MCF 10A (cell line): ENCODE results near the gene FOXD2. TPM values are rescaled to one million over a fixed set of nuclear protein-coding genes. Genes with fewer than 3 reads are reported as not detected.

Source experiments
- BruUV-seq: library from RNA; stranded (reverse); fragments of 400-500 nt; replicated peaks from 2 replicates; lab custom pipeline; 2021; lab: Mats Ljungman, UMichigan
- CTCF ChIA-PET: fragments of 300-600 bp; sonication (Branson Sonifier 250); formaldehyde crosslinking; extraction: SDS; loops from one replicate; lab custom pipeline; 2021; ENCODE audit warnings: antibody characterized with exemption, inconsistent platforms; lab: Yijun Ruan, JAX
- POLR2A ChIA-PET: fragments of 300-600, 350-650 bp; sonication (Branson Sonifier 250); formaldehyde crosslinking; extraction: SDS; loops from one replicate; lab custom pipeline; 2020; ENCODE audit warnings: antibody characterized with exemption, inconsistent platforms; lab: Yijun Ruan, JAX
- DNase-seq: peaks from one replicate; pipeline ENCODE4 v3.0.0-alpha.2; 2018; ENCODE audit not compliant: unreplicated experiment
- H3K27ac Mint-ChIP-seq: one replicate; pipeline ENCODE4 v1.8.0; 2022; ENCODE audit warnings: mild to moderate bottlenecking, low read depth, mixed read lengths; ENCODE audit not compliant: unreplicated experiment
- H3K27me3 Mint-ChIP-seq: one replicate; pipeline ENCODE4 v1.8.0; 2022; ENCODE audit warnings: mixed read lengths; ENCODE audit not compliant: insufficient read depth, unreplicated experiment
- H3K36me3 Mint-ChIP-seq: one replicate; pipeline ENCODE4 v1.8.0; 2022; ENCODE audit warnings: mild to moderate bottlenecking, moderate library complexity, mixed read lengths; ENCODE audit not compliant: insufficient read depth, unreplicated experiment
- H3K4me1 Mint-ChIP-seq: one replicate; pipeline ENCODE4 v1.8.0; 2022; ENCODE audit warnings: mixed read lengths; ENCODE audit not compliant: insufficient read depth, unreplicated experiment
- H3K4me3 Mint-ChIP-seq: one replicate; pipeline ENCODE4 v1.8.0; 2022; ENCODE audit warnings: mild to moderate bottlenecking, moderate library complexity, mixed read lengths; ENCODE audit not compliant: unreplicated experiment
- H3K9me3 Mint-ChIP-seq: one replicate; pipeline ENCODE4 v1.8.0; 2022; ENCODE audit warnings: mixed read lengths; ENCODE audit not compliant: unreplicated experiment
- CTCF ChIP-seq: fragments of 200-600 bp; IDR thresholded peaks from one replicate; pipeline ENCODE4 v1.8.0; 2022; ENCODE audit warnings: antibody characterized with exemption, mild to moderate bottlenecking; ENCODE audit not compliant: unreplicated experiment
- intact Hi-C: fragments of 100-400 bp; cut with micrococcal nuclease; formaldehyde crosslinking; loops from 2 replicates; pipeline ENCODE4 v1.14.1; 2022
- total RNA-seq: library from RNA; stranded (reverse); gene quantifications from 2 replicates; pipeline ENCODE4 v1.2.3, GENCODE V29; 2022

The FOXD2 gene
- total RNA-seq, 1 experiment from 2014 or later = 0.44 TPM

GRCh38 chr1:47390843-47391242 lies 47.0 kb upstream of the FOXD2 start:
- BruUV-seq = no TSS peak
- Mint-ChIP-seq H3K9me3 (no peaks in the 10 kb centered on the region), H3K4me3 (no peak overlapping the region), H3K36me3 (no peaks in the 10 kb centered on the region), H3K27ac (no peak overlapping the region), H3K4me1 (no peaks in the 10 kb centered on the region), H3K27me3 (no peaks in the 10 kb centered on the region)
- CTCF ChIA-PET = interaction anchor here (0.6 to 11.1 kb wide), 10 partner anchors 10 to 492 kb away, joined by 3 to 178 read pairs (median 36); partner anchors contain the start of gene FOXD2
- POLR2A ChIA-PET = interaction anchor here (1.1 to 4.3 kb wide), 3 partner anchors 18 to 335 kb away, joined by 4 to 21 read pairs (median 5); no protein-coding TSS in a partner anchor
- no peak for DNase-seq
- TF ChIP-seq CTCF = no peak
- intact Hi-C loops = loop anchor here (5.0 kb wide), 1 partner anchor 846 kb away; no protein-coding TSS in a partner anchor

- no peaks in the 10 kb centered on the region for H3K9me3 Mint-ChIP-seq
- DNase-seq = no peak
- H3K36me3 Mint-ChIP-seq = no peaks in the 10 kb centered on the region
- H3K4me3 Mint-ChIP-seq = no peak overlapping the region
- no TSS peak for BruUV-seq
- H3K4me1 Mint-ChIP-seq = no peaks in the 10 kb centered on the region
- no peak for TF ChIP-seq CTCF
- H3K27ac Mint-ChIP-seq = no peak overlapping the region
- CTCF ChIA-PET = interaction anchor here (0.6 to 11.1 kb wide), 7 partner anchors 30 to 333 kb away, joined by 3 to 178 read pairs (median 4); partner anchors contain the start of genes CMPK1 and FOXD2
- POLR2A ChIA-PET = no interaction called here
- no peaks in the 10 kb centered on the region for H3K27me3 Mint-ChIP-seq
- intact Hi-C loops = loop anchor here (5.0 kb wide), 1 partner anchor 844 kb away; no protein-coding TSS in a partner anchor
Observed at GRCh38 chr1:47393141-47393540, 44.7 kb upstream of the FOXD2 start.

- Mint-ChIP-seq H3K36me3 (no peaks in the 10 kb centered on the region), H3K27ac (no peak overlapping the region), H3K27me3 (no peaks in the 10 kb centered on the region), H3K4me1 (no peaks in the 10 kb centered on the region), H3K9me3 (no peaks in the 10 kb centered on the region), H3K4me3 (no peak overlapping the region)
- BruUV-seq = no TSS peak
- ChIA-PET POLR2A (interaction anchor here (0.8 to 1.0 kb wide), 3 partner anchors 8 to 330 kb away, joined by 3 to 8 read pairs (median 4); no protein-coding TSS in a partner anchor), CTCF (interaction anchor here (0.6 to 1.6 kb wide), 3 partner anchors 37 to 40 kb away, joined by 3 to 5 read pairs (median 5); no protein-coding TSS in a partner anchor)
- intact Hi-C loops = no loop called here
- DNase-seq = no peak
- TF ChIP-seq CTCF = no peak
Observed at GRCh38 chr1:47395433-47395832, 42.4 kb upstream of the FOXD2 start.

- ChIA-PET POLR2A (interaction anchor here (0.6 to 1.8 kb wide), 3 partner anchors 12 to 373 kb away, joined by 3 to 5 read pairs (median 3); no protein-coding TSS in a partner anchor), CTCF (interaction anchor here (0.8 to 8.2 kb wide), 7 partner anchors 7 to 330 kb away, joined by 3 to 61 read pairs (median 5); no protein-coding TSS in a partner anchor)
- BruUV-seq = no TSS peak
- Mint-ChIP-seq H3K27me3 (no peaks in the 10 kb centered on the region), H3K4me3 (no peak overlapping the region), H3K4me1 (no peaks in the 10 kb centered on the region), H3K27ac (no peak overlapping the region), H3K9me3 (no peaks in the 10 kb centered on the region), H3K36me3 (no peaks in the 10 kb centered on the region)
- DNase-seq = no peak
- intact Hi-C loops = no loop called here
- no peak for TF ChIP-seq CTCF
Observed at GRCh38 chr1:47396671-47397196, 41.1 kb upstream of the FOXD2 start.
